ENCODE data around the gene ITCH. TPM values are rescaled to one million over a fixed set of nuclear protein-coding genes. Genes with fewer than 3 reads are reported as not detected.
"Not testable (repeated sequence)": the region's sequence is repeated elsewhere in the genome, so short reads cannot be mapped to it uniquely, and the experiment has no call there.

Gene ITCH
- total RNA-seq, 2 experiments from 2014 or later: 52.1 to 59.9 TPM

GRCh38 chr20:34385464-34385863, 22.4 kb downstream of the ITCH start:
- Mint-ChIP-seq H3K27ac (no peak overlapping the region), H3K4me3 (no peak overlapping the region), H3K36me3 (ENCODE audit: low read depth) (peaks cover 19% of the 10 kb centered on the region), H3K4me1 (ENCODE audit: low read depth) (peaks cover 18% of the 10 kb centered on the region), H3K27me3 (ENCODE audit: low read depth) (no peaks in the 10 kb centered on the region), H3K9me3 (ENCODE audit: insufficient read depth) (no peaks in the 10 kb centered on the region)
- POLR2A ChIA-PET: interaction anchor here (0.6 to 1.0 kb wide), 2 partner anchors 130 to 137 kb away, joined by 3 read pairs; no protein-coding TSS in a partner anchor
- CTCF ChIA-PET: interaction anchor here (2.0 kb wide), 1 partner anchor 73 kb away, joined by 5 read pairs; no protein-coding TSS in a partner anchor
- ATAC-seq: no peak
- DNase-seq: no peak

DNA sequence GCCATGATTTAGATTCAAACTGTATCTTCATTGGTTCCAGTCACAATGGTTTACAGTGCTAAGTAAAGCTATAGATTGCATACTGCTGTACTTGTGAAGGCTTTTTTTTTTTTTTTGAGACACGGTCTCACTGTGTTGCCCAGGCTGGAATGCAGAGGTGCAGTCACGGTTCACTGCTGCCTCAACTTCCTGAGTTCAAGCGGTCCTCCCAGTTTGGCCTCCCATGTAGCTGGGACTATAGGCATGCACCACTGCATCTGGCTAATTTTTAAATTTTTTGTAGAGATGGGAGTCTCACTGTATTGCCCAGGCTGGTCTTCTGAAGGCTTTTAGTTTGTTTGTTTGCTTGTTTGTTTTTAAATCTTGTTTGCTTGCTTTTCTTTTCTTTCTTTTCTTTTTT, 24.9 kb downstream of the ITCH start:
- peaks cover 19% of the 10 kb centered on the region for H3K36me3 Mint-ChIP-seq (ENCODE audit: low read depth)
- DNase-seq (no peak), ATAC-seq (no peak)
- H3K9me3 Mint-ChIP-seq (ENCODE audit: insufficient read depth): no peaks in the 10 kb centered on the region
- peaks cover 20% of the 10 kb centered on the region for H3K4me1 Mint-ChIP-seq (ENCODE audit: low read depth)
- ChIA-PET POLR2A (no interaction called here), CTCF (interaction anchor here (1.4 kb wide), 1 partner anchor 75 kb away, joined by 5 read pairs; no protein-coding TSS in a partner anchor)
- H3K27me3 Mint-ChIP-seq (ENCODE audit: low read depth): no peaks in the 10 kb centered on the region
- no peak overlapping the region for H3K4me3 Mint-ChIP-seq
- peak overlapping the region; percentile 25 for H3K27ac Mint-ChIP-seq

DNA sequence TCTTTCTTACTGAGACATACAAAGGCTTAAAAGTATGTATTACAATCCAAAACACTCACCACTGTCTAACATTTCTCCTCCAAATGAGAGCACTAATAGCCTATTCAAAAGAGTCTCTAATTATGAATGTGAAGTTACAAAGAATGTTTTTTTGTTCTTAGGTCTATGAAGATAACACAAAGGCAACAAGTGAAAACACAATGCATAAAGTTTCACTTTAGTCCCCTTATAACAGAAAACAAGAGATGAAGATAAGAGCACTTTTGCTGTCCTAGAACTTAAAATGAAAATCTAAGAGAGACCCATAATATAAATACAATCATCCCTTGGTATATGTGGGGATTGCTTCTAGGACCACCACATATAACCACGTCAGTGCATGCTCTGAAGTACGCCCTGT, 25.6 kb downstream of the ITCH start:
- ChIA-PET CTCF (no interaction called here), POLR2A (no interaction called here)
- Mint-ChIP-seq H3K4me3 (no peak overlapping the region), H3K4me1 (ENCODE audit: low read depth) (peaks cover 20% of the 10 kb centered on the region), H3K36me3 (ENCODE audit: low read depth) (peaks cover 25% of the 10 kb centered on the region), H3K27ac (no peak overlapping the region), H3K27me3 (ENCODE audit: low read depth) (no peaks in the 10 kb centered on the region), H3K9me3 (ENCODE audit: insufficient read depth) (no peaks in the 10 kb centered on the region)
- ATAC-seq (no peak), DNase-seq (no peak)

DNA sequence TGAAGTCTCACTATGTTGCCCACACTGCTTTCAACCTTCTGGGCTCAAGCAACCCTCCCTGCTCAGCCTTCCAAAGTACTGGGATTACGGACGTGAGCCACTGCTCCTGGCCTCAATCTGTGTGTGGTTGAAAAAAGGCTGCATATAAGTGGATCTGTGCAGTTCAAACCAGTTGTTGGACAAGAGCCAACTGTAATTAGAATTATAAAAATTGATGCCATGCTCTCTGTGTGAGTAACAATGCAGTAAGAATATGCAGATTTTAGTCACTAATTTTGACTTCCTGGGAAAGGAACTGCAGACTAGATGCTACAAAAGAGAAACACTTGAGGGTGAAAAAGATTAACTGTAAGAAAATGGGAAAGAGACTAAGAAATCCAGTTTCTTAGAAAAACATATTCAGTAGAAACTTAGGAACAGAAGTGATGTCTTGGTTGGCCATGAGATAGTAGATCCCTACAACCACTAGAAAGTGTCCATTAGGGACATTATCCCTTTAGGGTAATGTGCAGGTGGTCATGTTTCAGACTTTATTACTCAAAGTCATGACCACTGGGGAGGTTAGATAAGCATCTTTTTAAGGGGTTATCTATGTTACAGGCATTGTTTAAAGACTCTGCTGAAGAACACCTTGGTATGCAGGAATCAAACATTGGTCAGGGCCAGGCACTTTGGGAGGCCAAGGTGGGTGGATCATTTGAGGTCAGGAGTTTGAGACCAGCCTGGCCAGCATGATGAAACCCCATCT, 26.3 kb downstream of the ITCH start:
- Mint-ChIP-seq H3K36me3 (ENCODE audit: low read depth) (peaks cover 30% of the 10 kb centered on the region), H3K9me3 (ENCODE audit: insufficient read depth) (no peaks in the 10 kb centered on the region), H3K27me3 (ENCODE audit: low read depth) (no peaks in the 10 kb centered on the region), H3K27ac (peak overlapping the region; percentile 35), H3K4me3 (no peak overlapping the region), H3K4me1 (ENCODE audit: low read depth) (peaks cover 20% of the 10 kb centered on the region)
- ChIA-PET POLR2A (no interaction called here), CTCF (no interaction called here)
- ATAC-seq (no peak), DNase-seq (no peak)

DNA sequence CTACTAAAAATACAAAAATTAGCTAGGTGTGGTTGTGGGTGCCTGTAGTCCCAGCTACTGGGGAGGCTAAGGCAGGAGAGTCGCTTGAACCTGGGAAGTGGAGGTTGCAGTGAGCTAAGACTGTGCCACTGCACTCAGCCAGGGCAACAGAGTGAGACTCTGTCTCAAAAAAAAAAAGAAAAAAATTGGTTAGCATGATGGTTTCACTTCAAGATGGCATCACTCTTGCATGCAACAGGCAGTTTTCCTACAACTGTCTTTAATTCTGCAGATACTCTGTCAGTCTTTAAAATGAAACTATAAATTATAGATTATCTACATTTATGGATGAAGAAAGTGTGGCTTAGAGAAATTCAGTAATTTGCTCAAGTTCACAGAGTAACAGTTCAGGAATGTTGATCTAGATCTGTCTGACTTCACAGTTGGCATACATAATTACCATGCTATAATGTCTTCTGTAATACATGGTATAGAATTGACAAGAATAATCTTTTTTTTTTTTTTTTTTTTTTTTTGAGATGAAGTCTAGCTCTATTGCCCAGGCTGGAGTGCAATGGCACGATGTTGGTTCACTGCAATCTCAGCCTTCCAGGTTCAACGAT, 27.0 kb downstream of the ITCH start:
- H3K27ac Mint-ChIP-seq: peak overlapping the region; percentile 35

DNA sequence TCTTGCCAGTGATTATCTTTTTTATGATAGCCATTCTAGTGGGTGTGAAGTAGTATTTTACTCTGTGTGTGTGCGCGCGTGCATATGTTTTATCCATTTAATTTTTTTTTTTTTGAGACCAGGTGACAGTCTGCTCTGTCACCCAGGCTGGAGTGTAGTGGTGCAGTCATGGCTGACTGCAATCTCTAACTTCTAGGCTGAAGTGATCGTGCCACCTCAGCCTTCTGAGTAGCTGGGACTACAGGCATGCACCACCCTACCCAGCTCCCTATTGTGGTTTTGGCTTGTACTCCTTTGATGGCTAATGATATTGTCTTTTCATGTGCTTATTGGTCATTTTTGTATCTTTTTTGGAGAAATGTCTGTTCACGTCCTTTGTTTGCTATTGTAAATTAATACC, 33.3 kb downstream of the ITCH start:
- Mint-ChIP-seq H3K27ac (no peak overlapping the region), H3K36me3 (ENCODE audit: low read depth) (peaks cover 43% of the 10 kb centered on the region), H3K4me3 (no peak overlapping the region), H3K27me3 (ENCODE audit: low read depth) (no peaks in the 10 kb centered on the region), H3K4me1 (ENCODE audit: low read depth) (peaks cover 7% of the 10 kb centered on the region), H3K9me3 (ENCODE audit: insufficient read depth) (no peaks in the 10 kb centered on the region)
- no peak for ATAC-seq
- ChIA-PET CTCF (interaction anchor here (1.6 kb wide), 1 partner anchor 34 kb away, joined by 4 read pairs; the partner anchor contains the start of gene ITCH), POLR2A (no interaction called here)
- no peak for DNase-seq

More for the DNA sequence above, 27.0 kb downstream of the ITCH start:
- peaks cover 20% of the 10 kb centered on the region for H3K4me1 Mint-ChIP-seq (ENCODE audit: low read depth)
- ATAC-seq (no peak), DNase-seq (no peak)
- ChIA-PET CTCF (no interaction called here), POLR2A (interaction anchor here (0.6 kb wide), 2 partner anchors 26 to 406 kb away, joined by 3 read pairs; no protein-coding TSS in a partner anchor)
- H3K4me3 Mint-ChIP-seq: no peak overlapping the region
- H3K36me3 Mint-ChIP-seq (ENCODE audit: low read depth): peaks cover 34% of the 10 kb centered on the region
- H3K27me3 Mint-ChIP-seq (ENCODE audit: low read depth): no peaks in the 10 kb centered on the region
- no peaks in the 10 kb centered on the region for H3K9me3 Mint-ChIP-seq (ENCODE audit: insufficient read depth)

DNA sequence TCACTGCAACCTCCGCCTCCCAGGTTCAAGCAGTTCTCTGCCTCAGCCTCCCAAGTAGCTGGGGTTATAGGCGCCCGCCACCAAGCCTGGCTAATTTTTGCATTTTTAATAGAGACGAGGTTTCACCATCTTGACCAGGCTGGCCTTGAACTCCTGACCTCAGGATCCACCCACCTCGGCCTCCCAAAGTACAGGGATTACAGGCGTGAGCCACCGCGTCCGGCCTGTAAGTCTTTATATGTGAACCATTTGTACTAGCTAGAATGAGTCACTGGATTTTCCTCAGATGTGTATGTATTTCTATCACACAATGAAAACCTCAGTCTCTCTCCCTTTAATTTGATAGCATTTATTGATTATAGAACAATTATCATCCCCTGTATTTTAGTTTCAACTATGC, 34.0 kb downstream of the ITCH start:
- H3K4me1 Mint-ChIP-seq (ENCODE audit: low read depth): peaks cover 11% of the 10 kb centered on the region
- ATAC-seq (no peak), DNase-seq (no peak)
- H3K4me3 Mint-ChIP-seq: no peak overlapping the region
- no peaks in the 10 kb centered on the region for H3K9me3 Mint-ChIP-seq (ENCODE audit: insufficient read depth)
- ChIA-PET CTCF (interaction anchor here (1.4 to 1.6 kb wide), 2 partner anchors 35 to 84 kb away, joined by 4 to 5 read pairs; partner anchors contain the start of gene ITCH), POLR2A (interaction anchor here (0.7 kb wide), 1 partner anchor 209 kb away, joined by 3 read pairs; no protein-coding TSS in a partner anchor)
- H3K27ac Mint-ChIP-seq: no peak overlapping the region
- H3K36me3 Mint-ChIP-seq (ENCODE audit: low read depth): peaks cover 45% of the 10 kb centered on the region
- H3K27me3 Mint-ChIP-seq (ENCODE audit: low read depth): no peaks in the 10 kb centered on the region

DNA sequence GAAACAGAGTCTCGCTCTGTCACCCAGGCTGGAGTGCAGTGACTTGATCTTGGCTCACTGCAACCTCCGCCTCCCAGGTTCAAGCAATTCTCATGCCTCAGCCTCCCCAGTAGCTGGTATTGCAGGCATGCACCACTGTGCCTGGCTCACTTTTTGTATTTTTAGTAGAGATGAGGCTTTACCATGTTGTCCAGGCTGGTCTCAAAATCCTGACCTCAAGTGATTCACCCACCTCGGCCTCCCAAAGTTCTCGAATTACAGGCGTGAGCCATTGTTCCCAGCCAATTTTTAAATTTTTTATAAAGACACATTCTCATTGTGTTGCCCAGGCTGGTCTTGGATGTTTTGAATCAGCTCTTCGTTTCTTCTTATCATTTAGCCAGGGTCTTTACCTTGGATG, 37.7 kb downstream of the ITCH start:
- POLR2A ChIA-PET; H3K9me3 Mint-ChIP-seq (ENCODE audit: insufficient read depth); ATAC-seq; H3K27me3 Mint-ChIP-seq (ENCODE audit: low read depth); DNase-seq; H3K27ac Mint-ChIP-seq; H3K4me3 Mint-ChIP-seq: not testable (repeated sequence)
- Mint-ChIP-seq H3K4me1 (ENCODE audit: low read depth) (peaks cover 33% of the 10 kb centered on the region), H3K36me3 (ENCODE audit: low read depth) (peaks cover 45% of the 10 kb centered on the region)
- CTCF ChIA-PET: interaction anchor here (1.2 kb wide), 1 partner anchor 88 kb away, joined by 5 read pairs; no protein-coding TSS in a partner anchor

- no peak for ATAC-seq
- Mint-ChIP-seq H3K36me3 (ENCODE audit: low read depth) (peaks cover 42% of the 10 kb centered on the region), H3K9me3 (ENCODE audit: insufficient read depth) (no peaks in the 10 kb centered on the region), H3K4me1 (ENCODE audit: low read depth) (peaks cover 41% of the 10 kb centered on the region), H3K27me3 (ENCODE audit: low read depth) (no peaks in the 10 kb centered on the region), H3K27ac (peak overlapping the region; percentile 20), H3K4me3 (no peak overlapping the region)
- POLR2A ChIA-PET: interaction anchor here (1.6 kb wide), 1 partner anchor 38 kb away, joined by 5 read pairs; the partner anchor contains the start of gene ITCH
- no peak for DNase-seq
- CTCF ChIA-PET: interaction anchor here (5.3 kb wide), 1 partner anchor 90 kb away, joined by 26 read pairs; no protein-coding TSS in a partner anchor
These were observed 38.8 kb downstream of the ITCH start for GRCh38 chr20:34401741-34402455.

GRCh38 chr20:34402461-34402860, 39.4 kb downstream of the ITCH start:
- no peak for ATAC-seq
- no peak for DNase-seq
- Mint-ChIP-seq H3K36me3 (ENCODE audit: low read depth) (peaks cover 40% of the 10 kb centered on the region), H3K4me1 (ENCODE audit: low read depth) (peaks cover 42% of the 10 kb centered on the region), H3K27me3 (ENCODE audit: low read depth) (no peaks in the 10 kb centered on the region), H3K27ac (no peak overlapping the region), H3K4me3 (no peak overlapping the region), H3K9me3 (ENCODE audit: insufficient read depth) (no peaks in the 10 kb centered on the region)
- ChIA-PET POLR2A (interaction anchor here (1.6 kb wide), 1 partner anchor 39 kb away, joined by 5 read pairs; the partner anchor contains the start of gene ITCH), CTCF (interaction anchor here (0.7 to 5.3 kb wide), 2 partner anchors 90 to 101 kb away, joined by 3 to 26 read pairs; no protein-coding TSS in a partner anchor)

GRCh38 chr20:34403063-34403827, 40.2 kb downstream of the ITCH start:
- CTCF ChIA-PET: interaction anchor here (0.7 to 5.3 kb wide), 2 partner anchors 91 to 101 kb away, joined by 3 to 26 read pairs; no protein-coding TSS in a partner anchor
- H3K36me3 Mint-ChIP-seq (ENCODE audit: low read depth): peaks cover 41% of the 10 kb centered on the region
- H3K9me3 Mint-ChIP-seq (ENCODE audit: insufficient read depth): no peaks in the 10 kb centered on the region
- H3K27ac Mint-ChIP-seq: peak overlapping the region; percentile 22
- H3K27me3 Mint-ChIP-seq (ENCODE audit: low read depth): no peaks in the 10 kb centered on the region
- POLR2A ChIA-PET: interaction anchor here (1.6 kb wide), 1 partner anchor 40 kb away, joined by 5 read pairs; the partner anchor contains the start of gene ITCH
- peaks cover 44% of the 10 kb centered on the region for H3K4me1 Mint-ChIP-seq (ENCODE audit: low read depth)
- ATAC-seq: no peak
- no peak for DNase-seq
- no peak overlapping the region for H3K4me3 Mint-ChIP-seq

All from activated CD8-positive, alpha-beta T cell treated with anti-CD3 and anti-CD28 coated beads, Interleukin-2, amount 10 ng/mL, durations not matched to agents 7 days and 5 days (primary cell).